SU-DHL-6 (cell line): Measurements from ENCODE around the gene TLX3.

Experiments
- H2AFZ ChIP-seq: fragments of 200-600 bp; sonication (generic); 2 replicates; pipeline ENCODE4 v1.6.1; 2014; ENCODE audit warnings: low read depth, mild to moderate bottlenecking, moderate library complexity, mixed read lengths, antibody characterized with exemption, low read length; ENCODE audit not compliant: severe bottlenecking
- H3F3A ChIP-seq: fragments of 200-600 bp; shearing (Covaris generic); 2 replicates; pipeline ENCODE4 v1.6.0; 2016; ENCODE audit warnings: antibody characterized with exemption, mild to moderate bottlenecking; ENCODE audit not compliant: insufficient read depth
- H3K27ac ChIP-seq: fragments of 200-600 bp; sonication (generic); 2 replicates; pipeline ENCODE4 v1.5.1; 2016; ENCODE audit warnings: low read depth, mild to moderate bottlenecking, low read length, moderate library complexity, mixed read lengths
- H3K27me3 ChIP-seq: fragments of 200-600 bp; sonication (generic), shearing (Covaris generic); 2 replicates; pipeline ENCODE4 v1.6.0; 2014; ENCODE audit warnings: mild to moderate bottlenecking, low read length
- H3K36me3 ChIP-seq: fragments of 200-600 bp; sonication (generic); 2 replicates; pipeline ENCODE4 v1.6.1; 2014; ENCODE audit warnings: mild to moderate bottlenecking, low read length, mixed read lengths
- H3K4me2 ChIP-seq: fragments of 300-600, 200-600 bp; shearing (Covaris generic), sonication (generic); 2 replicates; pipeline ENCODE4 v1.6.0; 2014; ENCODE audit warnings: low read length, low read depth, mild to moderate bottlenecking; ENCODE audit not compliant: poor library complexity, severe bottlenecking
- H3K4me3 ChIP-seq: fragments of 200-600 bp; sonication (generic); 2 replicates; pipeline ENCODE4 v1.5.1; 2014; ENCODE audit warnings: antibody characterized with exemption, low read length, mild to moderate bottlenecking, mixed read lengths; ENCODE audit not compliant: insufficient read depth, poor library complexity, severe bottlenecking
- H3K79me2 ChIP-seq: fragments of 200-600 bp; sonication (generic); 2 replicates; pipeline ENCODE4 v1.6.1; 2014; ENCODE audit warnings: mild to moderate bottlenecking, low read length, moderate library complexity; ENCODE audit not compliant: insufficient read depth
- H3K9ac ChIP-seq: fragments of 200-600 bp; sonication (generic); 2 replicates; pipeline ENCODE4 v1.7.0; 2014; ENCODE audit warnings: mild to moderate bottlenecking, low read length
- H3K9me2 ChIP-seq: fragments of 200-600 bp; sonication (generic); replicated peaks from 2 replicates; pipeline ENCODE4 v1.6.1; 2014; ENCODE audit warnings: low read length; ENCODE audit not compliant: insufficient read depth
- H3K9me3 ChIP-seq: fragments of 200-600 bp; sonication (generic); 2 replicates; pipeline ENCODE4 v1.6.1; 2014; ENCODE audit warnings: low read length, mixed read lengths; ENCODE audit not compliant: insufficient read depth
- H4K20me1 ChIP-seq: fragments of 200-600 bp; sonication (generic); 2 replicates; pipeline ENCODE4 v1.6.1; 2014; ENCODE audit warnings: low read depth, mild to moderate bottlenecking, antibody characterized with exemption, low read length, moderate library complexity, mixed read lengths
- EZH2phosphoT487 ChIP-seq: fragments of 200-600 bp; sonication (generic), shearing (Covaris generic); conservative IDR thresholded peaks from 2 replicates; pipeline ENCODE4 v1.6.1; 2018; ENCODE audit warnings: mild to moderate bottlenecking, antibody characterized with exemption, low read length, moderate library complexity, mixed read lengths
- TF ChIP-seq, protein P1 (sequence below): fragments of 200-600 bp; sonication (generic); IDR thresholded peaks from one replicate; pipeline ENCODE4 v1.5.1; 2017; ENCODE audit warnings: antibody characterized with exemption, mild to moderate bottlenecking, low read length, moderate library complexity; ENCODE audit not compliant: insufficient read depth, poor library complexity, severe bottlenecking

TLX3 gene

GRCh38 chr5:171272996-171273970 is 35.8 kb upstream of the TLX3 start:
- H3K27me3 ChIP-seq: no peaks in the 10 kb centered on the region
- H3F3A ChIP-seq: no peaks in the 10 kb centered on the region
- no peaks in the 10 kb centered on the region for H4K20me1 ChIP-seq
- H3K4me2 ChIP-seq: no peak overlapping the region
- no peaks in the 10 kb centered on the region for H3K9me2 ChIP-seq
- no peak overlapping the region for H3K9ac ChIP-seq
- no peak overlapping the region for H3K27ac ChIP-seq
- no peaks in the 10 kb centered on the region for H3K79me2 ChIP-seq
- H3K4me3 ChIP-seq: no peak overlapping the region
- TF ChIP-seq, protein P1, sequence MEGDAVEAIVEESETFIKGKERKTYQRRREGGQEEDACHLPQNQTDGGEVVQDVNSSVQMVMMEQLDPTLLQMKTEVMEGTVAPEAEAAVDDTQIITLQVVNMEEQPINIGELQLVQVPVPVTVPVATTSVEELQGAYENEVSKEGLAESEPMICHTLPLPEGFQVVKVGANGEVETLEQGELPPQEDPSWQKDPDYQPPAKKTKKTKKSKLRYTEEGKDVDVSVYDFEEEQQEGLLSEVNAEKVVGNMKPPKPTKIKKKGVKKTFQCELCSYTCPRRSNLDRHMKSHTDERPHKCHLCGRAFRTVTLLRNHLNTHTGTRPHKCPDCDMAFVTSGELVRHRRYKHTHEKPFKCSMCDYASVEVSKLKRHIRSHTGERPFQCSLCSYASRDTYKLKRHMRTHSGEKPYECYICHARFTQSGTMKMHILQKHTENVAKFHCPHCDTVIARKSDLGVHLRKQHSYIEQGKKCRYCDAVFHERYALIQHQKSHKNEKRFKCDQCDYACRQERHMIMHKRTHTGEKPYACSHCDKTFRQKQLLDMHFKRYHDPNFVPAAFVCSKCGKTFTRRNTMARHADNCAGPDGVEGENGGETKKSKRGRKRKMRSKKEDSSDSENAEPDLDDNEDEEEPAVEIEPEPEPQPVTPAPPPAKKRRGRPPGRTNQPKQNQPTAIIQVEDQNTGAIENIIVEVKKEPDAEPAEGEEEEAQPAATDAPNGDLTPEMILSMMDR: peak; percentile 15
- no peak for TF ChIP-seq EZH2phosphoT487
- no peaks in the 10 kb centered on the region for H3K9me3 ChIP-seq
- H3K36me3 ChIP-seq: no peaks in the 10 kb centered on the region
- no peak overlapping the region for H2AFZ ChIP-seq

DNA sequence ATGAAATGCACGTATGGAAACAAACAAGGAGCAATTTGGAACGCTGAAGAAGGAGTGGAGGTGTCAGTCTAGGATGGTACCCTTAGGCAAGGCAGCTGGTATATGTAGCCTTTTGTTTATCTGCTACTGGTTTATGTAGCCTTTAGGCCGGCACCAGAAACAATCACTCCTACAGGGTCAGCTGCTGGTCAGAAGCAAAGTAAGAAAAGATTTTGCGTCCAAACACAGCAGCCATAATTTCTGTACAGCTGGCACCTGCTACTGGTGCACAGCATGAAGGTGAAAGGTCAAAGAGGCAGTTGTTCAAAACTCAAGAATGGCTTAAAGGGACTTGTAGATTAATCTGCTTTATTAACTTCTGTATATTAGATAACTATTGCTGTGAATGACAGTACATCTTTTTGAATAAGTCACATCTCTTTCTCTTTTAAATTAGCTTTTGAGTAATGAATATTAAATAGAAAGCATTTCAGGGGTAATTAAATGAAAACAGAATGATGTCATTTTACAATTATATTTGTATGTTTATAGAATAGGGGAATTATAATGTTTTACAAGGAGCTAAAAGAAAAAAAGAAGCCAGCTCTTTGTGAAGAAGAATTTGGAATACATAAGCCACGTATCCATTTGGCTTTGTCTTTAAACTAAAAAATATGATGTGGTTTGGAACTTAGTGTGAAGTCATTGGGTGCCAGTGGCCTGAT is 33.1 kb upstream of the TLX3 start:
- Histone ChIP-seq H3K36me3 (no peaks in the 10 kb centered on the region), H3K27ac (no peak overlapping the region), H3K4me3 (no peak overlapping the region), H3K4me2 (no peak overlapping the region), H3K9me2 (no peaks in the 10 kb centered on the region), H3K9me3 (no peaks in the 10 kb centered on the region), H3K9ac (no peak overlapping the region), H2AFZ (no peak overlapping the region), H3F3A (no peaks in the 10 kb centered on the region), H3K27me3 (no peaks in the 10 kb centered on the region), H4K20me1 (no peaks in the 10 kb centered on the region), H3K79me2 (no peaks in the 10 kb centered on the region)
- no peak for TF ChIP-seq EZH2phosphoT487
- TF ChIP-seq, protein P1: no peak

GRCh38 chr5:171283753-171284152 is 25.3 kb upstream of the TLX3 start:
- H3K27me3 ChIP-seq: no peaks in the 10 kb centered on the region
- no peaks in the 10 kb centered on the region for H3K36me3 ChIP-seq
- H3K4me2 ChIP-seq: no peak overlapping the region
- H4K20me1 ChIP-seq: no peaks in the 10 kb centered on the region
- H2AFZ ChIP-seq: no peak overlapping the region
- TF ChIP-seq EZH2phosphoT487: no peak
- TF ChIP-seq, protein P1: no peak
- H3K4me3 ChIP-seq: no peak overlapping the region
- H3K79me2 ChIP-seq: no peaks in the 10 kb centered on the region
- no peak overlapping the region for H3K9ac ChIP-seq
- no peaks in the 10 kb centered on the region for H3K9me2 ChIP-seq
- H3F3A ChIP-seq: no peaks in the 10 kb centered on the region
- no peak overlapping the region for H3K27ac ChIP-seq
- H3K9me3 ChIP-seq: no peaks in the 10 kb centered on the region
